Measurements from ENCODE around the gene MAP4K4. TPM values are rescaled to one million over a fixed set of nuclear protein-coding genes. Genes with fewer than 3 reads are reported as not detected.

Gene MAP4K4
- total and polyA plus RNA-seq, 2 of the 13 experiments (the other 11 are each of a cell fraction or from before 2014, with no cell fraction given) = 105 to 264 TPM

DNA sequence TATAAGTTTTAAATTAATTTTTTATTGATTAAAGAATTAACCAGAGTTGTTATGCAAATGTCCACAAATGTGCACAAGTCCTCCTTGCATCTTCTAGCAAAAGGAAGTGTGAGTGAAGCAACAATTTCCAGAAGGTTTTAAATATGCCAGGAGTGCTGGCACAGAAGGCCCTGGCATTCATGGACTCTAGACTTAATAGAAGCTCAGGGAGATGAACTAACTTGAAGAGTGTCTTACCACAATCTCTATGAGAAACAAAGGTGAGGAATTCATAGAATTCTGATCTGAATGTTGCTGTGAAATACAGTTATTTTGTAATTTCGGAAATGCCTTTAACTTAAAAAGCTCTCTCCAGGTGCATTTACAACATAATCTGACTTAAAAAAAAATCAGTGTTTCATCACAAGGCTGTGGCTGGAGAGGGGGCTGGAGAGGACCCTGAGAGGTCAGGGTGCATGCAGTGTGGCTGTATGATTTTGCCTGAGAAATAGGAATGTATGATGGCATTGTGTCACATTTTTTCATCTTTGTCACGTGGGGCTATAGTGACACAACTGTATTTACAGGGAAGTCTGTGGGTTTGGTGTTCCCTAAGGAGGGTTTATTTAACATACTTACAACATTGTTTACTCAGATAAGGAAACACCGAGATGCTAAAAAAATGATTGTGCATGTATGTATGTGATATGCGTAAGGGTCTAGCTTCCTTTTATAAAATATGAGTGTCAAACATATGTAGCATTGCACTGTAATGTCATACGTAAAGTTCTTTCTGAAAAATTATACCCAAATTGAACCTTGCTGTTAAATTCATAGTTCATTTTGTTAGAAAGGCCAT, 66.2 kb downstream of the MAP4K4 start (continued):
- TF ChIP-seq, protein P1, sequence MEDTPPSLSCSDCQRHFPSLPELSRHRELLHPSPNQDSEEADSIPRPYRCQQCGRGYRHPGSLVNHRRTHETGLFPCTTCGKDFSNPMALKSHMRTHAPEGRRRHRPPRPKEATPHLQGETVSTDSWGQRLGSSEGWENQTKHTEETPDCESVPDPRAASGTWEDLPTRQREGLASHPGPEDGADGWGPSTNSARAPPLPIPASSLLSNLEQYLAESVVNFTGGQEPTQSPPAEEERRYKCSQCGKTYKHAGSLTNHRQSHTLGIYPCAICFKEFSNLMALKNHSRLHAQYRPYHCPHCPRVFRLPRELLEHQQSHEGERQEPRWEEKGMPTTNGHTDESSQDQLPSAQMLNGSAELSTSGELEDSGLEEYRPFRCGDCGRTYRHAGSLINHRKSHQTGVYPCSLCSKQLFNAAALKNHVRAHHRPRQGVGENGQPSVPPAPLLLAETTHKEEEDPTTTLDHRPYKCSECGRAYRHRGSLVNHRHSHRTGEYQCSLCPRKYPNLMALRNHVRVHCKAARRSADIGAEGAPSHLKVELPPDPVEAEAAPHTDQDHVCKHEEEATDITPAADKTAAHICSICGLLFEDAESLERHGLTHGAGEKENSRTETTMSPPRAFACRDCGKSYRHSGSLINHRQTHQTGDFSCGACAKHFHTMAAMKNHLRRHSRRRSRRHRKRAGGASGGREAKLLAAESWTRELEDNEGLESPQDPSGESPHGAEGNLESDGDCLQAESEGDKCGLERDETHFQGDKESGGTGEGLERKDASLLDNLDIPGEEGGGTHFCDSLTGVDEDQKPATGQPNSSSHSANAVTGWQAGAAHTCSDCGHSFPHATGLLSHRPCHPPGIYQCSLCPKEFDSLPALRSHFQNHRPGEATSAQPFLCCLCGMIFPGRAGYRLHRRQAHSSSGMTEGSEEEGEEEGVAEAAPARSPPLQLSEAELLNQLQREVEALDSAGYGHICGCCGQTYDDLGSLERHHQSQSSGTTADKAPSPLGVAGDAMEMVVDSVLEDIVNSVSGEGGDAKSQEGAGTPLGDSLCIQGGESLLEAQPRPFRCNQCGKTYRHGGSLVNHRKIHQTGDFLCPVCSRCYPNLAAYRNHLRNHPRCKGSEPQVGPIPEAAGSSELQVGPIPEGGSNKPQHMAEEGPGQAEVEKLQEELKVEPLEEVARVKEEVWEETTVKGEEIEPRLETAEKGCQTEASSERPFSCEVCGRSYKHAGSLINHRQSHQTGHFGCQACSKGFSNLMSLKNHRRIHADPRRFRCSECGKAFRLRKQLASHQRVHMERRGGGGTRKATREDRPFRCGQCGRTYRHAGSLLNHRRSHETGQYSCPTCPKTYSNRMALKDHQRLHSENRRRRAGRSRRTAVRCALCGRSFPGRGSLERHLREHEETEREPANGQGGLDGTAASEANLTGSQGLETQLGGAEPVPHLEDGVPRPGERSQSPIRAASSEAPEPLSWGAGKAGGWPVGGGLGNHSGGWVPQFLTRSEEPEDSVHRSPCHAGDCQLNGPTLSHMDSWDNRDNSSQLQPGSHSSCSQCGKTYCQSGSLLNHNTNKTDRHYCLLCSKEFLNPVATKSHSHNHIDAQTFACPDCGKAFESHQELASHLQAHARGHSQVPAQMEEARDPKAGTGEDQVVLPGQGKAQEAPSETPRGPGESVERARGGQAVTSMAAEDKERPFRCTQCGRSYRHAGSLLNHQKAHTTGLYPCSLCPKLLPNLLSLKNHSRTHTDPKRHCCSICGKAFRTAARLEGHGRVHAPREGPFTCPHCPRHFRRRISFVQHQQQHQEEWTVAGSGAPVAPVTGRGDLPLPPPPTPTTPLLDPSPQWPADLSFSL (CRISPR knock-in tag; IDR thresholded peaks at IDR 0.05) = peak; percentile 71; the same call in 1 of the 2 replicates
- TF ChIP-seq HMG20A (CRISPR knock-in tag; IDR thresholded peaks at IDR 0.05; ENCODE audit: borderline replicate concordance) = peak; percentile 99
- TF ChIP-seq ZNF121 (CRISPR knock-in tag; IDR thresholded peaks at IDR 0.05) = no peak
- TF ChIP-seq, protein P2, sequence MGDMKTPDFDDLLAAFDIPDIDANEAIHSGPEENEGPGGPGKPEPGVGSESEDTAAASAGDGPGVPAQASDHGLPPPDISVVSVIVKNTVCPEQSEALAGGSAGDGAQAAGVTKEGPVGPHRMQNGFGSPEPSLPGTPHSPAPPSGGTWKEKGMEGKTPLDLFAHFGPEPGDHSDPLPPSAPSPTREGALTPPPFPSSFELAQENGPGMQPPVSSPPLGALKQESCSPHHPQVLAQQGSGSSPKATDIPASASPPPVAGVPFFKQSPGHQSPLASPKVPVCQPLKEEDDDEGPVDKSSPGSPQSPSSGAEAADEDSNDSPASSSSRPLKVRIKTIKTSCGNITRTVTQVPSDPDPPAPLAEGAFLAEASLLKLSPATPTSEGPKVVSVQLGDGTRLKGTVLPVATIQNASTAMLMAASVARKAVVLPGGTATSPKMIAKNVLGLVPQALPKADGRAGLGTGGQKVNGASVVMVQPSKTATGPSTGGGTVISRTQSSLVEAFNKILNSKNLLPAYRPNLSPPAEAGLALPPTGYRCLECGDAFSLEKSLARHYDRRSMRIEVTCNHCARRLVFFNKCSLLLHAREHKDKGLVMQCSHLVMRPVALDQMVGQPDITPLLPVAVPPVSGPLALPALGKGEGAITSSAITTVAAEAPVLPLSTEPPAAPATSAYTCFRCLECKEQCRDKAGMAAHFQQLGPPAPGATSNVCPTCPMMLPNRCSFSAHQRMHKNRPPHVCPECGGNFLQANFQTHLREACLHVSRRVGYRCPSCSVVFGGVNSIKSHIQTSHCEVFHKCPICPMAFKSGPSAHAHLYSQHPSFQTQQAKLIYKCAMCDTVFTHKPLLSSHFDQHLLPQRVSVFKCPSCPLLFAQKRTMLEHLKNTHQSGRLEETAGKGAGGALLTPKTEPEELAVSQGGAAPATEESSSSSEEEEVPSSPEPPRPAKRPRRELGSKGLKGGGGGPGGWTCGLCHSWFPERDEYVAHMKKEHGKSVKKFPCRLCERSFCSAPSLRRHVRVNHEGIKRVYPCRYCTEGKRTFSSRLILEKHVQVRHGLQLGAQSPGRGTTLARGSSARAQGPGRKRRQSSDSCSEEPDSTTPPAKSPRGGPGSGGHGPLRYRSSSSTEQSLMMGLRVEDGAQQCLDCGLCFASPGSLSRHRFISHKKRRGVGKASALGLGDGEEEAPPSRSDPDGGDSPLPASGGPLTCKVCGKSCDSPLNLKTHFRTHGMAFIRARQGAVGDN (CRISPR knock-in tag; IDR thresholded peaks at IDR 0.05) = no peak
- TF ChIP-seq ZFP36L2 (CRISPR knock-in tag; IDR thresholded peaks at IDR 0.05) = no peak
- TF ChIP-seq MYPOP (CRISPR knock-in tag; IDR thresholded peaks at IDR 0.05) = no peak; the same call in 1 of the 2 replicates
- peak; percentile 68; the same call in 1 of the 2 replicates for TF ChIP-seq STAT5B (CRISPR knock-in tag; IDR thresholded peaks at IDR 0.05)
- TF ChIP-seq KLF9 (CRISPR knock-in tag; IDR thresholded peaks at IDR 0.05; ENCODE audit: low read depth) = no peak
- no peak for TF ChIP-seq KAT8 (CRISPR knock-in tag; IDR thresholded peaks at IDR 0.05)
- no peak for TF ChIP-seq ZNF552 (CRISPR knock-in tag; IDR thresholded peaks at IDR 0.05; ENCODE audit: borderline replicate concordance)
- no peak for TF ChIP-seq FOSL1 (CRISPR knock-in tag; IDR thresholded peaks at IDR 0.05; ENCODE audit: borderline replicate concordance)
- peak; percentile 42; the same call in 1 of the 2 replicates for TF ChIP-seq GATAD1 (CRISPR knock-in tag; IDR thresholded peaks at IDR 0.05)
- no peak for TF ChIP-seq ZNF605 (CRISPR knock-in tag; IDR thresholded peaks at IDR 0.05)
- peak; percentile 85 for TF ChIP-seq ZBTB7A (CRISPR knock-in tag; IDR thresholded peaks at IDR 0.05)
- no peak for TF ChIP-seq ZNF383 (CRISPR knock-in tag; IDR thresholded peaks at IDR 0.05; ENCODE audit: borderline replicate concordance)
- TF ChIP-seq ZNF441 (CRISPR knock-in tag; IDR thresholded peaks at IDR 0.05; ENCODE audit: borderline replicate concordance) = no peak
- peak; percentile 77 for TF ChIP-seq POGZ (CRISPR knock-in tag; IDR thresholded peaks at IDR 0.05)
- TF ChIP-seq IRX3 (CRISPR knock-in tag; IDR thresholded peaks at IDR 0.05; ENCODE audit: borderline replicate concordance, low read depth) = no peak
